Sciatic nerve (tissue), 2 donors: ENCODE data around the gene KDM1B. TPM values are rescaled to one million over a fixed set of nuclear protein-coding genes. Genes with fewer than 3 reads are reported as not detected.

Source experiments
- ATAC-seq: fragments of 200-7000 bp; cut with Tn5 transposase; one replicate; pipeline ENCODE4 v1.9.1; 2020; ENCODE audit warnings: mild to moderate bottlenecking, moderate library complexity
- DNase-seq: peaks from one replicate; pipeline ENCODE4 v3.0.0-alpha.2; 2020; ENCODE audit warnings: low spot score
- intact Hi-C: fragments of 100-400 bp; cut with DNase I; formaldehyde crosslinking; loops from one replicate; pipeline ENCODE4 v1.14.2; 2022
- total RNA-seq: library from RNA; stranded (reverse); fragmentation: NEBNext Ultra II Directional; extraction: Animal tissue kit (Norgen Biotek cat#: 25700); gene quantifications from one replicate; pipeline ENCODE4 v1.2.1, GENCODE V29; 2021
- donor health status: DM: no; HTN: no; CAD: no.
- donor health status: DM: no; HTN: no; CAD: no.

KDM1B gene
- total RNA-seq, 1 donor from 2014 or later, result 15.8 TPM

DNA sequence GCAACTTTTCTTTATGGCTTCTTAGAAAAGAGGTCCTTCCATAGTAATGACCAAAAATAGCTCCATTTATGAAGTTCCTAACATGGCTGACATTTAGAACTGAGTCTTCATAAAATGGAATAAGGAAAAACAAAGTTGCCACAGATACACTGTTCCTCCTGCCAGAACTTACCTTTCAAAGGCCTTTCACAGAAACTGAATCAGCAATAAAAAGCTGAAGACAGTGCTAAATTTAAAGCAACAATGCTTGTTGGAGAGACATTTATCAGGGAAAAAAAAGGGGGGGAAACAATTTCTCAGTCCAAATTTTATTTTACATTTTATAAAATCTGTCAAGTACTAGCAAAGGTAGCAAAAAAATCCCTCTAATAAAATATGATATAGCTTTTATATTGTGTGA lies 91.8 kb downstream of the KDM1B start:
- ATAC-seq (no peak), DNase-seq (no peak)
- intact Hi-C loops, result no loop called here

DNA sequence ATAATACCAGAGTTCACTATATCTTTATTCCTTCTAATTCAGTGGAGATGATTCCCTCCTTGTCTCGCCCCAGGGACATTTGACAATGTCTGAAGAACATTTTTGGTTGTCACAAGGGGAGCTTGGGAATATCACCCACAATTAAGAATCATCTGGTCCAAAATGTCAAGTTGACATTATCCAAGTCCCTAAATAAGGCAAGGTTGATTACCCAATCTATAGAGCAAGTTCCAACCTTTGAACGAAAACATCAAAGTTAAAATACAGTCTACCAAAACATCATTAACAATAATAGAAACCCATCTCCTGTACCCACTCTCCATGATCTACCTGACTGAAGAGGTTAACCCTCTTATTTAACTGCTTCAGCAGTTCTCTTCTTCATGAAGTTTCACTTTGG lies 93.5 kb downstream of the KDM1B start:
- ATAC-seq, result no peak
- no peak for DNase-seq
- intact Hi-C loops, result no loop called here

GRCh38 chr6:18249271-18249670 lies 94.0 kb downstream of the KDM1B start:
- intact Hi-C loops, result no loop called here
- no peak for ATAC-seq
- DNase-seq, result no peak

DNA sequence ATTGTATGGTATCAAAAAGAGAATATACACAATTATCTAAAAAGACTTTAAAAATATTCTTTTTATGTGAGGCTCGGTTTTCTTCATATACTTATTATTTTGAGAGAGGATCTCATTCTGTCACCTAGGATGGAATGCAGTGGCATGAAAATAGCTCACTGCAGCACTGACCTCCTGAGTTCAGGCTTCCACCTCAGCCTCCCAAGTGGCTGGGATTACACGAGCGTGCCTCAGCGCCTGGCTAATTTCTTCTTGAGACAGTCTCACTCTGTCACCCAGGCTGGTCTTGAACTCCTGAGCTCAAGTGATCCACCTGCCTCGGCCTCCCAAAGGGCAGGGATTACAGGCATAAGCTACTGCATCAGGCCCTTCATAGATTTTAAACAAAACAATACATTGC lies 98.4 kb downstream of the KDM1B start:
- ATAC-seq (no peak), DNase-seq (no peak)
- intact Hi-C loops, result no loop called here

DNA sequence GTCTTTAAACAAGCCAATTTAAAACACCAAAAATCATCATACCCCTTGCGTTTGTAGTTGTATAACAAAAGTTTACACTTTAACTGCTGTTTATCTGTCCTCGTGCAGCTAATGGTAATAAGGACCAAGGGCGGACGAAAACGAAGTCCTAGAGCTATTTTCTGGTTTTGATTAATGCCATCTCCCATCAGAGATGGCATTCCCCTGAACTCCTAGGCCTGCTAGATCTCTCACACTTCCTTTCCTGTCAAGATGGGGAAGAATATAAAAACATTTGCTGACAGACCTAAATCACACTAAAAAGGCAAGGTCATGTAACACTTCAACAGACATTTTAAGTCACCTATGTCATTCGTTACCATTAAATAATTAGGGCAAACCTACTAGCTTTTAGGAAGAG lies 99.6 kb downstream of the KDM1B start:
- intact Hi-C loops, result no loop called here
- DNase-seq, result no peak
- ATAC-seq, result no peak

DNA sequence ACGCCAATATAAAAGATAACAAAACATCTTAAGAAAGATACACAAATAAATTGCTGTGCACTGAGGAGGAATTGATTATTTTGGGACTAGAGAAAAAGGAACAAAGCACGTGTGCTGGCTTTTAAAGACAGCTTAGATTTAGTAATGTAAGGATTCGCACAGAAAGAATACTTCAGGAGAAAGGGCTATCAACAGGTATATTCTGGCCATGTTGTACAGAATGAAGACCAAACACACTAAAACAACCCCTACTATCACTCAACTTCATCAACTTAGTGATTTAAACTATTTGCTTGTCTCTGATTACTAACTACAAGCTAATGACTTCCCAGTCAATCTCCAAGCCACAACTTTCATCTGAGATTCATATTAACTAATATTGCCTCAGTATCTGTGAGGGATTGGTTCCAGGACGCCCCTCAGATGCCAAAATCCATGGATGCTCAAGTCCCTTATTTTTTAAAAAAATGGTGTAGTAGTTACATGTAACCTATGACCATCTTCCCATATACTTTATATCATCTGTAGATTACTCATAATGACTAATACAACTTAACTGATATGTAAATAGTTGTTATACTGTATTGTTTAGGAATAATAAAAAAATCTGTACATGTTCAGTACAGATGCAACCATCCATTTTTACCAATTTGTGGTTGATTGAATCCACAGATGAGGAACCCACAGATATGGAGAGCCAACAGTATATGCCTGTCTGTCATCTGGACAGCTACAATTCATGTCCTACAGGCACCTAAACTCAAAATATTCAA lies 104.6 kb downstream of the KDM1B start:
- intact Hi-C loops, result no loop called here
- DNase-seq, result no peak
- no peak for ATAC-seq

GRCh38 chr6:18260448-18261106 lies 105.4 kb downstream of the KDM1B start:
- no peak for ATAC-seq
- DNase-seq, result no peak
- intact Hi-C loops, result no loop called here

- intact Hi-C loops, result no loop called here
- DNase-seq, result no peak
- no peak for ATAC-seq
Observed at GRCh38 chr6:18261877-18262276, 106.7 kb downstream of the KDM1B start.

DNA sequence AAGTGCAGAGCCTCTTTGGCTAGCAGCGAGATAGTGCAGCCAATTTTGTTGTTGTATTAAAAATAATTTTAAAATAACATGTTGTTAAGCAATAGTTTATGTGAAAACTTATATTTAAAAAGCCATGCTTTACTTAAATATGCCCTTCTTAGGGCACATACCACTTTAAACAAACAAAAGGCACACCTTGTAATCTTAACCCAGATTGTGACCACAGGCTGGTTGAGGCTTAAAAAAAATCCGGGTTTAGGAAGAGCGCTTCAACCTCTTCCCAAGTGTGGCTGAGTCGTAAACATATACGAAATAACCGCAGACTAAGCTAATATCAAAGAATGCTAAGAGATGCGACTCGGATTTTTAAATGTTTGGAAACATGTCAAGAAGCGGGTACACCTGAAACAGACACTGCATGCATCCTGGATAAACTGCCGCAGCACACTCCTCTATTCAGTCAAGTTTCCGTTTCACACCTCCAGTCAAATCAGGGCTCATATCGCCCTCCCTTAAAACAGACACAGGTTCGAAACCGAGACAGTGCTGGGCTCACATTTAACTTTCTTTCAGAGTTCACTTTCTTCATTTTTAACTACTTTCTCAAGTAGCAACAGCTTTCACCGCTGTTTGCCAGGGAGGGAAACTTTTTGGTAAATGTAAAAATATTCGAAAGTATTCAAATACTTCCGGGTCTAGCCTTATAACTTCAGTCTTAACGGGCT lies 107.6 kb downstream of the KDM1B start:
- ATAC-seq (no peak), DNase-seq (no peak)
- intact Hi-C loops, result no loop called here

- ATAC-seq (peak; percentile 20), DNase-seq (peak; percentile 72)
- intact Hi-C loops, result no loop called here
Observed at GRCh38 chr6:18263418-18264218, 108.4 kb downstream of the KDM1B start.

DNA sequence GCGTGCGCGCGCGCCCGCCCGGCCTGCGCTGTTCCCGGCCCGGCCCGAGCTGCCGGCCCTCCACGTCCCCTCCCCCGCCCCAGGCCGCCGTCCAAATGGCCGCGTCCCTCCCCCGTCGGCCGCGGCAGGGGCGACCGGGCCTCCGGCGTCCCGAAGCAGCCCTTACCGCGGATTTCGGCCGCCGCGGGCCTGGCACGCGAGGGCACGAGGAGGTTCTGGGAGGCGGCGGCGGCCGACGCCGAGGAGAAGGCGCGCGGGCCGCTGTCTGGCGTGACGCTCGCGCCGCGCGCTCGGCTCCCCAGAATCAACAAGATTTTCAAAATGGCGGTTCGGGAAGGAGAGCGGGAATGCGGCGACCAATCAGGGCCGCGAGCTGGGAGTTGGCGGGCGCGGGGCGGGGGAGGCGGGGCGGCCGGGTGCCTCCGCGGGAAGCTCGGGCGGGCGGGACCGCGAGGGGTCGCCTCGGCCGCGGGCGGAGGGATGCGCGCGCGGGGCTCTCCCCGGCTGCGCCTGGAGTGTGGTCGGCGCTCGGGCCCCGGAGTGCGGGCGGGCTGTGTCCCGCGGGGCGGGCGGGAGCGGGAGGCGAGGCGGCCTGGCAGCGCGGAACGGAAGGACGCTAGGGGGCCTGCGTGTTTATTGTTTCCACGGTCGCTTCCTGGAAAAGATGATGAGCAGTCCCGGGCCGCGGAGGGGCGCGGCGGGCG lies 109.1 kb downstream of the KDM1B start, which contains the start of gene DEK:
DEK (minus strand) TSS at position 312 of the 704 bp plus-strand sequence. CDS start 543 bp downstream, outside the sequence.
- DNase-seq (peak; percentile 91), ATAC-seq (peak; percentile 84)
- intact Hi-C loops, result no loop called here

DNA sequence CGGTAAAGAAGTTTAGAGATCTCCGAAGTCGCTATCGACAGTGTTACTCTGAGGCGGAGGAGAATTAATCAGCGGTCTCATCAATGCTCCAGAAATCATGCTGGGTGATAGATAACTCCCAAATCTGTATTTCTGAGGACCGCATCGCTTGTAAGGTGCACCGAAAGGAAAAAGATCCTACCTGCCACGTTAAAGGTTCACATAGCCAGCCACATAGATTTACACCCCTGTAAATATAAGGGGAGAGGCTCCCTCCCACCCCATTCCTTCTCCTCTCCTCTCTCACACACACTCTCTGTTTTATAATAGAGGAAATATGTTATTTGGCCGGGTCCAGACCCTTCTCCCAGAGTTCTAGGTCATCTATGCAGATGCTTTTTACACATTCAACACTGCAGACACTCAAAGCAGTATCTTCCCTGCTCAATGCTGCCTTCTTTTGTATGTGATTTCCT lies 109.7 kb downstream of the KDM1B start:
- DNase-seq, result no peak
- ATAC-seq, result peak; percentile 21
- intact Hi-C loops, result no loop called here

GRCh38 chr6:18265787-18266522 lies 110.7 kb downstream of the KDM1B start:
- DNase-seq (no peak), ATAC-seq (no peak)
- intact Hi-C loops, result no loop called here

GRCh38 chr6:18266523-18266912 lies 111.3 kb downstream of the KDM1B start:
- no peak for DNase-seq
- intact Hi-C loops, result no loop called here
- no peak for ATAC-seq

GRCh38 chr6:18268066-18268465 lies 112.8 kb downstream of the KDM1B start:
- intact Hi-C loops, result no loop called here
- DNase-seq (no peak), ATAC-seq (no peak)

DNA sequence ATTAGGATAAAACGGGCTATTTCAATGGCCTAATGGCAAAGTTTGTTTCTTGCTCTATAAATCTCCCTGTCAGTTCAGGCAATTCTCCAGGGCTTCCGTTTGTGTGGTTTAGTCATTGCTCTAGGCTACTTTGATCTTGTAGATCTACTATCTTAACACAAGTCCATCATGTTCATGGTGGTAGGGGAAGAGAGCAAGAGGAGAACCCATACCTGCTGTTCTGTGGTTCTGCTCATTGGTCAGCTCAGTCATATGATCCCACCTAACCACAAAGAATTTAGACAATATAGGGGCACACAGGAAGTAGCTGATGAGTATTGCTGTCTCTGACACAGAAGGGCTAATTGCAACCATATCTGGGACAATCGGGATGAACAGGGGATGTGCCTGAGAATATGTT lies 114.0 kb downstream of the KDM1B start:
- intact Hi-C loops, result no loop called here
- no peak for ATAC-seq
- no peak for DNase-seq

GRCh38 chr6:18269717-18270116 lies 114.5 kb downstream of the KDM1B start:
- intact Hi-C loops, result no loop called here
- ATAC-seq (no peak), DNase-seq (no peak)

GRCh38 chr6:18270216-18270615 lies 115.0 kb downstream of the KDM1B start:
- ATAC-seq, result no peak
- intact Hi-C loops, result no loop called here
- DNase-seq, result no peak
